Panc1 (cell line): Measurements from ENCODE around the gene KYNU. TPM values are rescaled to one million over a fixed set of nuclear protein-coding genes. Genes with fewer than 3 reads are reported as not detected.

ENCODE experiments used
- ATAC-seq: fragments of 200-7000 bp; cut with Tn5 transposase; 2 replicates; pipeline ENCODE4 v1.9.1; 2020; ENCODE audit warnings: mild to moderate bottlenecking, moderate library complexity
- BruUV-seq: library from RNA; stranded (reverse); fragments of 400-500 nt; replicated peaks from 2 replicates; lab custom pipeline; 2021; lab: Mats Ljungman, UMichigan
- CTCF ChIA-PET: fragments of 300-600 bp; sonication (Branson Sonifier 250); formaldehyde crosslinking; loops from one replicate; lab custom pipeline; 2022; ENCODE audit warnings: antibody characterized with exemption; lab: Charles Lee
- POLR2A ChIA-PET: fragments of 300-600 bp; sonication (Branson Sonifier 250); formaldehyde crosslinking; loops from one replicate; lab custom pipeline; 2022; ENCODE audit warnings: antibody characterized with exemption; lab: Charles Lee
- DNase-seq: peaks from one replicate; pipeline ENCODE4 v3.0.0-alpha.2; 2010; ENCODE audit warnings: low read depth, low spot score
- H3K27ac ChIP-seq: 2 replicates; pipeline ENCODE4 v1.5.1; 2011; ENCODE audit warnings: mild to moderate bottlenecking, low read length, inconsistent platforms
- H3K27me3 ChIP-seq: fragments of 200-500 bp; sonication (Bioruptor generic); 2 replicates; pipeline ENCODE4 v1.6.0; 2014; ENCODE audit warnings: low read length, inconsistent platforms; ENCODE audit not compliant: control insufficient read depth, insufficient read depth
- H3K36me3 ChIP-seq: fragments of 200-500 bp; sonication (Bioruptor generic); 2 replicates; pipeline ENCODE4 v1.5.1; 2014; ENCODE audit warnings: inconsistent platforms, mild to moderate bottlenecking, low read length, moderate library complexity; ENCODE audit not compliant: control insufficient read depth, insufficient read depth
- H3K4me1 ChIP-seq: 2 replicates; pipeline ENCODE4 v1.5.1; 2011; ENCODE audit warnings: inconsistent platforms, mild to moderate bottlenecking, low read length, moderate library complexity; ENCODE audit not compliant: control insufficient read depth, insufficient read depth
- H3K4me3 ChIP-seq, 2 experiments: 2 replicates each; pipeline ENCODE4 v1.5.1; 2011 to 2012; ENCODE audit warnings: low read depth in 2 of 2, low read length in 2 of 2, mild to moderate bottlenecking in 2 of 2, inconsistent platforms in 1 of 2, moderate library complexity in 1 of 2
- H3K9me3 ChIP-seq: fragments of 200-500 bp; sonication (Bioruptor generic); 2 replicates; pipeline ENCODE4 v1.5.1; 2014; ENCODE audit warnings: low read depth, mild to moderate bottlenecking, inconsistent platforms, low read length, moderate library complexity; ENCODE audit not compliant: control insufficient read depth, insufficient read depth
- CTCF ChIP-seq: fragments of 450-650 bp; IDR thresholded peaks from 2 replicates; pipeline ENCODE4 v1.5.1; 2017; ENCODE audit warnings: mild to moderate bottlenecking
- POLR2AphosphoS5 ChIP-seq: IDR thresholded peaks from 2 replicates; pipeline ENCODE4 v1.6.1; 2012; ENCODE audit warnings: mild to moderate bottlenecking, low read depth, low read length, moderate library complexity
- REST ChIP-seq, 2 experiments: IDR thresholded peaks; 2 replicates each; pipeline ENCODE4 v1.6.1; 2011 to 2012; ENCODE audit warnings: low read depth in 2 of 2, control low read depth in 1 of 2, low read length in 1 of 2, mild to moderate bottlenecking in 1 of 2, moderate library complexity in 1 of 2; ENCODE audit not compliant: insufficient read depth in 1 of 2
- SIN3A ChIP-seq: IDR thresholded peaks from 2 replicates; pipeline ENCODE4 v1.6.1; 2012; ENCODE audit warnings: low read depth, mild to moderate bottlenecking, low read length, moderate library complexity, borderline replicate concordance; ENCODE audit not compliant: insufficient read depth
- TCF7L2 ChIP-seq: IDR thresholded peaks from 2 replicates; pipeline ENCODE4 v1.6.1; 2011; ENCODE audit warnings: mild to moderate bottlenecking, low read depth, low read length, inconsistent platforms
- in situ Hi-C: cut with HindIII; loops from 2 replicates; pipeline ENCODE4 v1.10.0; 2016; ENCODE audit warnings: low sequenced_read_pairs, low pct_unique_long_range_greater_than_20kb
- intact Hi-C: fragments of 100-400 bp; cut with micrococcal nuclease; formaldehyde crosslinking; loops from one replicate; pipeline ENCODE4 v1.10.0; 2022; ENCODE audit not compliant: unreplicated experiment
- total RNA-seq: library from RNA; stranded (reverse); gene quantifications from one replicate; pipeline ENCODE4 v1.2.1, GENCODE V29; 2021; ENCODE audit not compliant: unreplicated experiment

The KYNU gene
- total RNA-seq, 1 experiment from 2014 or later, result not detected

GRCh38 chr2:142876423-142876822 lies 1.0 kb upstream of the KYNU start:
- in situ Hi-C loops (no loop called here), intact Hi-C loops (no loop called here)
- POLR2A ChIA-PET, result no interaction called here
- Histone ChIP-seq H3K9me3 (no peaks in the 10 kb centered on the region), H3K4me1 (no peaks in the 10 kb centered on the region), H3K4me3 (no peak overlapping the region), H3K27ac (no peak overlapping the region), H3K27me3 (no peaks in the 10 kb centered on the region), H3K36me3 (no peaks in the 10 kb centered on the region)
- no peak for DNase-seq
- BruUV-seq, result no TSS peak
- no peak for ATAC-seq
- CTCF ChIA-PET, result no interaction called here
- no peak for TF ChIP-seq REST (IDR thresholded peaks at IDR 0.05; ENCODE audit: insufficient read depth in 1 of 2, low read depth in 2 of 2, low read length in 1 of 2)
- no peak for TF ChIP-seq POLR2AphosphoS5
- no peak for TF ChIP-seq TCF7L2
- TF ChIP-seq CTCF, result no peak
- no peak for TF ChIP-seq SIN3A

- no peak for ATAC-seq
- Histone ChIP-seq H3K4me3 (no peak overlapping the region), H3K27ac (no peak overlapping the region), H3K36me3 (no peaks in the 10 kb centered on the region), H3K9me3 (no peaks in the 10 kb centered on the region), H3K27me3 (no peaks in the 10 kb centered on the region), H3K4me1 (no peaks in the 10 kb centered on the region)
- ChIA-PET POLR2A (no interaction called here), CTCF (no interaction called here)
- DNase-seq, result no peak
- TF ChIP-seq SIN3A, result no peak
- TF ChIP-seq REST (IDR thresholded peaks at IDR 0.05; ENCODE audit: insufficient read depth in 1 of 2, low read depth in 2 of 2, low read length in 1 of 2), result no peak
- TF ChIP-seq CTCF, result no peak
- intact Hi-C loops, result no loop called here
- in situ Hi-C loops, result no loop called here
- no TSS peak for BruUV-seq
Observed at GRCh38 chr2:142878031-142878678, 691 bp downstream of the KYNU start.
